Measurements from ENCODE around the gene PRIM1.

GRCh38 chr12:56688846-56689109 is 63.3 kb downstream of the PRIM1 start:
- TF ChIP-seq CTCF (IDR thresholded peaks at IDR 0.05) = no peak
- no peak for TF ChIP-seq POLR2A (IDR thresholded peaks at IDR 0.05)

All from esophagus squamous epithelium (tissue), 4 donors.